ENCODE results near the gene TAF15. TPM values are rescaled to one million over a fixed set of nuclear protein-coding genes. Genes with fewer than 3 reads are reported as not detected.

Gene TAF15
- total RNA-seq, 5 donors from 2014 or later (not counting 1 experiment from before 2014, with no cell fraction given): 186 to 228 (median 201) TPM

DNA sequence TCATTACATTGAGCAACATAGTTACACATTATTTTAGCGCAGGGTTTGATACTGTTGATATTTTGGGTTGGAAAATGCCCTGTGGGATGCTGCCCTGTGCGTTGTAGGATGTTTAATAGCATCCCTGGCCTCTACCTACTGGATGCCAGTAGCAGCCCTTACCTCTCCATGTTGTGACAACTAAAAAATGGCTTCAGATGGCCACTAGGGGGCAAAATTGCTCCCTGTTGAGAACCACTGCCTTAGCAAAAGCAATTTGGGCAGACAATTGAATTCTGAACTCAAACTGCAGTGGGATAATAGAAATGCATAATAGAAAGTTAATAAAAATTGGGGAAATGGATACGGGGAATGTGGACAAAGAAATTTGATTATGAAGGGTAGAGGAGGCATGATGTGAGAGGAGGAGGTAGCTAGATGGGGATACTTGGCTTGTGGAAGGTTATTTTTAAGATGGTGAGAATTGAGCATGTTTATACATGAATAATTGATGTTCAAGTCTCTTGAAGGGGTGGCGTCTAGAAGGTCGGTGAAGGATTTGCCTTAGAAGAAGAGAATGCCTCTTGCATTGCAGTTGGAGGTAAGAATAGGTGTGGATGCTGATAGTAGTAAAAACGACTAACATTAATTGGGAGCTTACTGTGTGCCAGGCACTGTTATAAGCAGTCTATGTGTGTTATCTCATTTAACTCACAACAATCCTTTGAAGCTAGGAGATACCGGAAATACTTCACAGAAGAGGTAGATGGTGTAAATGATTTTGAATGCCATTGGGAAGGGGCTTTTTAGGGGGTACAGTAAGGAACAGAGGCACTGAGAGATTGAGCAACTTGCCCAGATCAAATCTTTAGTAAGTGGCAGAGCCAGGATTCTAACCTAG is 40.4 kb downstream of the TAF15 start:
- peak in 33 of 35 experiments; percentile 7 to 84 (median 44) for DNase-seq
- WGBS (ENCODE audit: insufficient coverage): 66% methylated on average over 4 of the region's 7 CpGs
- H3K27ac ChIP-seq (ENCODE audit: low read length): no peak overlapping the region
- no peaks in the 10 kb centered on the region for H3K9me3 ChIP-seq
- Mint-ChIP-seq H3K36me3 (peaks cover 42% of the 10 kb centered on the region), H3K4me3 (no peak overlapping the region), H3K4me1 (peaks cover 9 to 13% (median 13%) of the 10 kb centered on the region in 3 donors), H3K27me3 (no peaks in the 10 kb centered on the region), H3K9me3 (no peaks in the 10 kb centered on the region), H3K27ac (peak overlapping the region; percentile 15 to 40)
- H3K27me3 ChIP-seq (replicated peaks in 1 of 2; ENCODE audit: control insufficient read depth in 2 of 2, extremely low read depth in 1 of 2, insufficient read depth in 2 of 2, low read length in 1 of 2): no peaks in the 10 kb centered on the region
- peaks cover 0 to 2% of the 10 kb centered on the region in 2 experiments for H3K4me1 ChIP-seq (ENCODE audit: control insufficient read depth in 1 of 2, extremely low read depth in 1 of 2, insufficient read depth in 2 of 2, low read length in 2 of 2)
- peaks cover 3 to 29% of the 10 kb centered on the region in 2 donors for H3K36me3 ChIP-seq (ENCODE audit: control insufficient read depth in 2 of 2, extremely low read depth in 1 of 2, insufficient read depth in 1 of 2, low read length in 1 of 2)
- ChIA-PET CTCF (interaction anchor here (0.5 to 1.9 kb wide), 11 partner anchors 10 to 120 kb away, joined by 3 to 5 read pairs (median 3); no protein-coding TSS in a partner anchor), POLR2A (interaction anchor here in 1 of 2 donors (0.6 to 0.8 kb wide), 2 partner anchors 23 to 31 kb away, joined by 3 to 4 read pairs; partner anchors contain the start of gene CCL5)
- H3K4me3 ChIP-seq (ENCODE audit: control insufficient read depth in 1 of 2, extremely low read depth in 1 of 2, low read length in 1 of 2): no peak overlapping the region
- ATAC-seq (replicated peaks in 1 of 4): peak; percentile 58 to 78 (median 70)

DNA sequence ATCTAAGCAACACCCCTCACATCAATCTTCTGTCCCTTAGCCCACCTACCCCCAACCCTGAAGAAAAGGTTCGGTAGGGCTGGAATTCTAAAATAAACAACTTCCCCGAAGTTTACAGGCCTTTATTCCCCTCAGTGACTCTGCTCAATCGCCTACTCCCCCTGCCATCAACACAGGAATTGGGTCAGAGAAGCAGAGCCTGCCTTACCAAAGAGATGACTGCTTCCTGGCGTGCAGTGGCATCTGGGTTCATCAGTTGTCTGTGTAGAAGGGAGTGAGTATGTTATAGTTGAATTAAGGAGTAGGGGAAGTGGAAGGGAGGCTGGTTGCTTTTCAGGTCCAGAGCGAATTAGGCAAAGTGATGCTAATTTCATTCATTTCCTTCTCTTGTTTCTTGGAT is 46.7 kb downstream of the TAF15 start:
- ATAC-seq (replicated peaks in 1 of 4) (no peak), DNase-seq (no peak)
- H3K27me3 ChIP-seq (replicated peaks in 1 of 2; ENCODE audit: control insufficient read depth in 2 of 2, extremely low read depth in 1 of 2, insufficient read depth in 2 of 2, low read length in 1 of 2): no peaks in the 10 kb centered on the region
- no peak overlapping the region for H3K27ac ChIP-seq (ENCODE audit: low read length)
- no peaks in the 10 kb centered on the region for H3K9me3 Mint-ChIP-seq
- no peak overlapping the region for H3K4me3 Mint-ChIP-seq
- H3K36me3 ChIP-seq (ENCODE audit: control insufficient read depth in 2 of 2, extremely low read depth in 1 of 2, insufficient read depth in 1 of 2, low read length in 1 of 2): peaks cover 4 to 5% of the 10 kb centered on the region in 2 donors
- H3K9me3 ChIP-seq: no peaks in the 10 kb centered on the region
- no peak overlapping the region for H3K4me3 ChIP-seq (ENCODE audit: control insufficient read depth in 1 of 2, extremely low read depth in 1 of 2, low read length in 1 of 2)
- WGBS (ENCODE audit: insufficient coverage): 88% methylated on average over 2 of the region's 5 CpGs
- peaks cover 5 to 11% (median 9%) of the 10 kb centered on the region in 3 donors for H3K4me1 Mint-ChIP-seq
- peak overlapping the region; percentile 47 to 50 for H3K27ac Mint-ChIP-seq
- H3K36me3 Mint-ChIP-seq: peaks cover 15% of the 10 kb centered on the region
- POLR2A ChIA-PET: no interaction called here
- CTCF ChIA-PET: no interaction called here
- H3K4me1 ChIP-seq (ENCODE audit: control insufficient read depth in 1 of 2, extremely low read depth in 1 of 2, insufficient read depth in 2 of 2, low read length in 2 of 2): no peaks in the 10 kb centered on the region
- no peaks in the 10 kb centered on the region for H3K27me3 Mint-ChIP-seq

DNA sequence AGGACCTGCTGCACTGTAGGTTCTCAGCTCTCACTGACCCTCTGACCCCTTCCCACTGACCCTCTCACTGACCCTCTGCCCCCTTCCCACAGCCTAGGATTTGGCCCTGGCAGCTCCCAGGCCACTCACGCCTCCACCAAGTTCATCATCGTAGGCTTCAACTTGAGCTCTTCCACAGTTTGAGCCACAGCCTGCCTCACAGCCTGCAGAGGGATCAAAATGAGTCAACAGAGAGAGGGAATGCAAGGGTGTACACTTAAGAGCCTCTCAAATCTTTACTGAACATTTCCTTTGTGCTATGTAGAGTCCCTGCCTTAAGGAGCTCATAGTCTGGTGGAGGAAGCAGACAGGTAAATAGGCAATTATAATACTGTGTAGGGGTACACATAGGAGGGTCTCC is 47.3 kb downstream of the TAF15 start:
- no peaks in the 10 kb centered on the region for H3K4me1 ChIP-seq (ENCODE audit: control insufficient read depth in 1 of 2, extremely low read depth in 1 of 2, insufficient read depth in 2 of 2, low read length in 2 of 2)
- DNase-seq (no peak), ATAC-seq (replicated peaks in 1 of 4) (no peak)
- peaks cover 4 to 5% of the 10 kb centered on the region in 2 donors for H3K36me3 ChIP-seq (ENCODE audit: control insufficient read depth in 2 of 2, extremely low read depth in 1 of 2, insufficient read depth in 1 of 2, low read length in 1 of 2)
- no peak overlapping the region for H3K4me3 ChIP-seq (ENCODE audit: control insufficient read depth in 1 of 2, extremely low read depth in 1 of 2, low read length in 1 of 2)
- H3K27me3 ChIP-seq (replicated peaks in 1 of 2; ENCODE audit: control insufficient read depth in 2 of 2, extremely low read depth in 1 of 2, insufficient read depth in 2 of 2, low read length in 1 of 2): no peaks in the 10 kb centered on the region
- Mint-ChIP-seq H3K9me3 (no peaks in the 10 kb centered on the region), H3K27me3 (no peaks in the 10 kb centered on the region), H3K4me1 (peaks cover 5 to 11% (median 5%) of the 10 kb centered on the region in 3 donors), H3K36me3 (peaks cover 13% of the 10 kb centered on the region), H3K4me3 (no peak overlapping the region), H3K27ac (peak overlapping the region in 1 of 2 donors; percentile 73)
- WGBS (ENCODE audit: insufficient coverage): 80% methylated on average over 1 of the region's 2 CpGs
- no peak overlapping the region for H3K27ac ChIP-seq (ENCODE audit: low read length)
- ChIA-PET CTCF (no interaction called here), POLR2A (interaction anchor here in 1 of 2 donors (0.6 kb wide), 1 partner anchor 26 kb away, joined by 3 read pairs; no protein-coding TSS in a partner anchor)
- H3K9me3 ChIP-seq: no peaks in the 10 kb centered on the region

DNA sequence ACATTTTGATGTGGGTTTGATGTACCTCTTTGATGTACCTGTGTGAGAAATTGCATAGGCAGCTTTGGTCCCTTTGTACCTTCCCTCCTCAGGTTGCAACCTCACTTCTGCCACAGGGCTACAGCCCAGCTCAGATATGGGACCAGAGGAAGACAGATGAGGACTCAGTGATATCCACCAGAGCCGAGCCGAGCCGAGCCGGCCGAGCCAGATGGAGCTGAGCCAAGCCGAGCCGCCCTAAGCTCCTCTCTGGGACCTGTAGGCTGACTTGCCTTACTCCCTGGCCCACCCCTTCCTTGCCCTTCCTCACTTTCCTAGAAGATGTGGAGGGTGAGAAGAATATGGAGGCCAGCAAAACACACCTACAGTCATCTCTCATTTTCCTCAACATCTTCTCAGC is 55.6 kb downstream of the TAF15 start:
- POLR2A ChIA-PET: no interaction called here

DNA sequence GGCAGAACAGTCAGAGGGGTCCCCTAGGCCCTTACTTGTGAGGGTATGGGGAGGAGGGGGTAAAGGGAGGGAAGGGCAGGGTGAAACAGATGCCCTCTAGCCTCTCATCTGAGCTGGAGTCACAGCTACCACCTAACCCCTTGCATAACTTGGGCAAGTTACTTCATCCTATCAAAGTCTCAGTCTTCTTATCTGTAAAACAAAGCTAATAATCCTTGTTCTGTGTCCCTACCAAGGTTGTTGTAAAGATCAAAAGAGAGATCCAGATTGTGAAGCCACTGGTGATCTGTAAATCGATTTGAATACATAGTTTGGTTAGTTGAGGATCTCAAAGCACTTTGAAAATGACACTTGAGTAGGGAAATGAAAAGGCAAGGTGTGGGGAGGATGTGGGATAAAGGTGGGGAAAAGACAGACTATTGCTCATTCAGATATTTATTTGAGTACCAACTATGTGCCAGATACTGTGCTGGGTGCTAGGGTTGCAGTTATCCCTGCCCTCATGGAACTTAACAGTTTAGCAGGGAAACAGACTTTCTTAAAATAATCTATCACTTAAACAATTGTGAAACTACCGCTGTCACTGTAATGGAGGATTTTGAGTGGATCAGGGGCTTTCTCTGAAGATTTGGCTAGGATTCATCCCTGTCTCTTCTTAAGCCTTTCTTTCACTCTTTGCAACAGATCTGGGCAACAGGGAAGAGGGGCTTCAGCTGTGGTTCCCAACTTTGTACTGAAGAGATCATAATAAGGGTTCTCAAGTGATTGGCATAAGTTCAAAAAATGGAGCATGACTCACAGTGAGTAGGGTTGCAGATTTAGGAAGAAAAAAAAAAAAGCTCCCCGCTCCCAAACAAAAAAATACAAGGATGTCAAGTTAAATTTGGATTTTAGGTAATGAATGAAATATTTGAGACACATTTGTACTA is 56.4 kb downstream of the TAF15 start:
- Mint-ChIP-seq H3K9me3 (no peaks in the 10 kb centered on the region), H3K4me1 (peaks cover 11 to 17% (median 15%) of the 10 kb centered on the region in 3 donors), H3K27ac (peak overlapping the region in 1 of 2 donors; percentile 34), H3K27me3 (no peaks in the 10 kb centered on the region), H3K4me3 (no peak overlapping the region), H3K36me3 (peaks cover 9% of the 10 kb centered on the region)
- Histone ChIP-seq H3K27ac (ENCODE audit: low read length) (no peak overlapping the region), H3K36me3 (ENCODE audit: control insufficient read depth in 2 of 2, extremely low read depth in 1 of 2, insufficient read depth in 1 of 2, low read length in 1 of 2) (peaks cover 0 to 3% of the 10 kb centered on the region in 2 donors), H3K4me1 (ENCODE audit: control insufficient read depth in 1 of 2, extremely low read depth in 1 of 2, insufficient read depth in 2 of 2, low read length in 2 of 2) (peaks cover 0 to 9% of the 10 kb centered on the region in 2 experiments), H3K27me3 (replicated peaks in 1 of 2; ENCODE audit: control insufficient read depth in 2 of 2, extremely low read depth in 1 of 2, insufficient read depth in 2 of 2, low read length in 1 of 2) (no peaks in the 10 kb centered on the region), H3K9me3 (no peaks in the 10 kb centered on the region), H3K4me3 (ENCODE audit: control insufficient read depth in 1 of 2, extremely low read depth in 1 of 2, low read length in 1 of 2) (no peak overlapping the region)
- ChIA-PET POLR2A (no interaction called here), CTCF (no interaction called here)
- DNase-seq (no peak), ATAC-seq (replicated peaks in 1 of 4) (no peak)
- WGBS (ENCODE audit: insufficient coverage): 29% methylated on average over 1 of the region's 3 CpGs

More for the DNA sequence above, 55.6 kb downstream of the TAF15 start:
- Mint-ChIP-seq H3K4me3 (no peak overlapping the region), H3K27me3 (no peaks in the 10 kb centered on the region), H3K27ac (no peak overlapping the region), H3K36me3 (peaks cover 9% of the 10 kb centered on the region), H3K4me1 (peaks cover 11 to 17% (median 15%) of the 10 kb centered on the region in 3 donors), H3K9me3 (no peaks in the 10 kb centered on the region)
- peak in 1 of 4 experiments; percentile 44 for ATAC-seq (replicated peaks in 1 of 4)
- CTCF ChIA-PET: interaction anchor here in 1 of 2 donors (1.2 kb wide), 1 partner anchor 16 kb away, joined by 3 read pairs; no protein-coding TSS in a partner anchor
- Histone ChIP-seq H3K4me3 (ENCODE audit: control insufficient read depth in 1 of 2, extremely low read depth in 1 of 2, low read length in 1 of 2) (no peak overlapping the region), H3K4me1 (ENCODE audit: control insufficient read depth in 1 of 2, extremely low read depth in 1 of 2, insufficient read depth in 2 of 2, low read length in 2 of 2) (peaks cover 0 to 9% of the 10 kb centered on the region in 2 experiments), H3K36me3 (ENCODE audit: control insufficient read depth in 2 of 2, extremely low read depth in 1 of 2, insufficient read depth in 1 of 2, low read length in 1 of 2) (peaks cover 0 to 3% of the 10 kb centered on the region in 2 donors), H3K27ac (ENCODE audit: low read length) (no peak overlapping the region), H3K9me3 (no peaks in the 10 kb centered on the region), H3K27me3 (replicated peaks in 1 of 2; ENCODE audit: control insufficient read depth in 2 of 2, extremely low read depth in 1 of 2, insufficient read depth in 2 of 2, low read length in 1 of 2) (no peaks in the 10 kb centered on the region)
- DNase-seq: no peak
- WGBS (ENCODE audit: insufficient coverage): no CpG with 5 or more reads among the region's 7 CpGs
